Astrocyte of the cerebellum (primary cell): Measurements from ENCODE around the gene STK16.

Experiments used
- DNase-seq: peaks from one replicate; pipeline ENCODE4 v3.0.0-alpha.2; 2011; ENCODE audit warnings: low read depth
- H3K4me3 ChIP-seq: 2 replicates; pipeline ENCODE4 v1.5.1; 2011; ENCODE audit warnings: mild to moderate bottlenecking, low read depth, low read length, moderate library complexity
- CTCF ChIP-seq: IDR thresholded peaks from 2 replicates; pipeline ENCODE4 v1.5.1; 2012; ENCODE audit warnings: low read length, low read depth, moderate library complexity, mild to moderate bottlenecking; ENCODE audit errors: missing control alignments
- in situ Hi-C: cut with HindIII; loops from 2 replicates; pipeline ENCODE4 v1.10.0; 2017; ENCODE audit warnings: low sequenced_read_pairs

STK16 gene

GRCh38 chr2:219261024-219261855 is 16.0 kb downstream of the STK16 start:
- H3K4me3 ChIP-seq: no peak overlapping the region
- DNase-seq: no peak
- in situ Hi-C loops: no loop called here
- no peak for TF ChIP-seq CTCF

GRCh38 chr2:219266232-219266631 is 21.0 kb downstream of the STK16 start:
- DNase-seq: no peak
- TF ChIP-seq CTCF: no peak
- in situ Hi-C loops: no loop called here
- no peak overlapping the region for H3K4me3 ChIP-seq

GRCh38 chr2:219266886-219267285 is 21.6 kb downstream of the STK16 start:
- DNase-seq: no peak
- no peak overlapping the region for H3K4me3 ChIP-seq
- in situ Hi-C loops: no loop called here
- TF ChIP-seq CTCF: no peak

GRCh38 chr2:219268294-219268693 is 23.0 kb downstream of the STK16 start:
- in situ Hi-C loops: no loop called here
- H3K4me3 ChIP-seq: no peak overlapping the region
- no peak for TF ChIP-seq CTCF
- no peak for DNase-seq

- no peak for DNase-seq
These were observed 24.2 kb downstream of the STK16 start for GRCh38 chr2:219269362-219270054.

GRCh38 chr2:219270055-219270372 is 24.7 kb downstream of the STK16 start:
- TF ChIP-seq CTCF: no peak
- no peak overlapping the region for H3K4me3 ChIP-seq
- in situ Hi-C loops: no loop called here
- no peak for DNase-seq

More at GRCh38 chr2:219269362-219270054, 24.2 kb downstream of the STK16 start:
- no peak for TF ChIP-seq CTCF
- H3K4me3 ChIP-seq: no peak overlapping the region
- in situ Hi-C loops: no loop called here
